LoVo (cell line): ENCODE results near the gene HYOU1.
"Not testable (repeated sequence)": the region's sequence is repeated elsewhere in the genome, so short reads cannot be mapped to it uniquely, and the experiment has no call there.

ENCODE experiments used
- DNase-seq: peaks from one replicate; pipeline ENCODE4 v3.0.0-alpha.2; 2016; ENCODE audit warnings: low spot score

The HYOU1 gene

GRCh38 chr11:119084663-119085436, 27.8 kb upstream of the HYOU1 start, which contains the start of gene HMBS:
TSS of gene HMBS (plus strand) at chr11:119084881. CDS start at chr11:119085034, 153 bp downstream.
- peak; percentile 87 for DNase-seq

- no peak for DNase-seq
Observed at GRCh38 chr11:119081682-119082260, 24.8 kb upstream of the HYOU1 start.

- no peak for DNase-seq
Observed at GRCh38 chr11:119078675-119079420, 21.8 kb upstream of the HYOU1 start.

- DNase-seq, result no peak
Observed at GRCh38 chr11:119077839-119078238, 20.8 kb upstream of the HYOU1 start.

- peak; percentile 96 for DNase-seq
Observed at GRCh38 chr11:119067371-119068222, 10.6 kb upstream of the HYOU1 start, which contains the start of gene VPS11. TSS of gene VPS11 (plus strand) at chr11:119067818. CDS start at chr11:119067824, 6 bp downstream.

- DNase-seq, result no peak
Observed at GRCh38 chr11:119065369-119065768, 8.4 kb upstream of the HYOU1 start.

- DNase-seq, result peak; percentile 28
Observed at GRCh38 chr11:119062779-119063178, 5.8 kb upstream of the HYOU1 start.

GRCh38 chr11:119061256-119061655, 4.3 kb upstream of the HYOU1 start:
- no peak for DNase-seq

GRCh38 chr11:119059128-119059527, 2.1 kb upstream of the HYOU1 start:
- DNase-seq, result not testable (repeated sequence)

- DNase-seq, result peak; percentile 20
Observed at GRCh38 chr11:119056421-119056999, 495 bp downstream of the HYOU1 start.

- DNase-seq, result peak; percentile 8
Observed at GRCh38 chr11:119055901-119056300, 1.1 kb downstream of the HYOU1 start.

- no peak for DNase-seq
Observed at GRCh38 chr11:119054418-119054817, 2.6 kb downstream of the HYOU1 start.

- no peak for DNase-seq
Observed at GRCh38 chr11:119052163-119052814, 4.7 kb downstream of the HYOU1 start.

GRCh38 chr11:119051440-119052162, 5.4 kb downstream of the HYOU1 start:
- DNase-seq, result no peak

GRCh38 chr11:119049081-119049480, 7.9 kb downstream of the HYOU1 start:
- no peak for DNase-seq

GRCh38 chr11:119048644-119049043, 8.4 kb downstream of the HYOU1 start:
- DNase-seq, result no peak

GRCh38 chr11:119047205-119047604, 9.8 kb downstream of the HYOU1 start:
- DNase-seq, result no peak

GRCh38 chr11:119046489-119046888, 10.5 kb downstream of the HYOU1 start:
- no peak for DNase-seq

GRCh38 chr11:119044708-119045107, 12.3 kb downstream of the HYOU1 start:
- DNase-seq, result no peak

GRCh38 chr11:119042927-119043326, 14.1 kb downstream of the HYOU1 start:
- no peak for DNase-seq
